ENCODE data around the gene ARL15. TPM values are rescaled to one million over a fixed set of nuclear protein-coding genes. Genes with fewer than 3 reads are reported as not detected.

The ARL15 gene
- total and polyA plus RNA-seq, 4 donors = 5.0 to 24.8 (median 13.3) TPM

DNA sequence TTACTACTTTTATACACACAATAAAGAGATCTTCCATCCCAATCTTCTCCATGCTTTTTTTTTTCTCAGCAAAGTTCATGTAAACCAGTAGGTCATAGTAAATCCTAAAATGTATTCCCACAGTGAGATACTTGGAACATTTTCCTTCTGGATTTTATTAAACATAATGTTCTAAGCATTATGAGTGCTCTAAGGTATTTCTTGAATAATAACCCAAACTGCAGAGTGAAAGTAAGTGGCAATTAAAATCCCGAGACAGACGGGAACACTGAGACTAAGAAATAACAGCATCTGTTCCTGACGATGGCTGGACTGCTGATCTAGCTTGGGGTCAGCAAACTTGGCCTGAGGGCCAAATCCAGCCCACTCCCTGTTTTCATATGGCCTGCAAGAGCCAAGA is 359.8 kb downstream of the ARL15 start:
- Histone ChIP-seq H3K27ac (ENCODE audit: low read depth in 1 of 2, low read length in 2 of 2) (no peak overlapping the region), H3K9ac (ENCODE audit: low read depth in 1 of 2, low read length in 2 of 2) (no peak overlapping the region), H3K36me3 (ENCODE audit: control insufficient read depth in 4 of 4, insufficient read depth in 3 of 4, low read depth in 1 of 4, low read length in 3 of 4) (no peaks in the 10 kb centered on the region), H3K27me3 (ENCODE audit: control insufficient read depth in 4 of 4, insufficient read depth in 4 of 4, low read length in 3 of 4) (no peaks in the 10 kb centered on the region), H3K4me3 (ENCODE audit: low read depth in 1 of 3, low read length in 3 of 3) (no peak overlapping the region), H3K9me3 (ENCODE audit: control insufficient read depth in 4 of 4, low read length in 3 of 4) (no peaks in the 10 kb centered on the region), H3K4me1 (ENCODE audit: control insufficient read depth in 4 of 4, insufficient read depth in 4 of 4, low read length in 3 of 4) (no peaks in the 10 kb centered on the region)
- WGBS = 95% methylated on average over 3 of the region's 3 CpGs
- no peak for TF ChIP-seq RXRA (IDR thresholded peaks at IDR 0.05)
- no peak for TF ChIP-seq HNF4G (IDR thresholded peaks at IDR 0.05)
- no peak for DNase-seq (ENCODE audit: low spot score)

DNA sequence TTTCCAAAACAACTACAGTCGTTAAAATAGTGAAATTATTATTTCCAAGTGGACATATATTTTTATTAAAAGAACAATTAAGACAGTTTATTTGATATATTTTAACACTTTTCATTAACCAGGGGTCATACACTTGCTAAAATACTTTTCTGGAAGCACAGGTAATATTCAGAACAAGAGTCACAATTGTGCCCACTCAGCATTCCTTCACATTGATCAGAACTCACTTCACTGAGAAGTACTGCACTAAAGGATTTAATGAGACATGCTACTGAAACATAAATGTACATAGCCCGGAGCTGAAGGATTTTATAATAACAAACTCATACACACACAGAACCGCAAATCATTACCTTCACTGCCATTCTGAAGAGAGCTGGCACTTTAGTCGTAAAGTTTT is 361.8 kb downstream of the ARL15 start:
- Histone ChIP-seq H3K4me3 (ENCODE audit: low read depth in 1 of 3, low read length in 3 of 3) (no peak overlapping the region), H3K27ac (ENCODE audit: low read depth in 1 of 2, low read length in 2 of 2) (no peak overlapping the region), H3K9ac (ENCODE audit: low read depth in 1 of 2, low read length in 2 of 2) (no peak overlapping the region), H3K36me3 (ENCODE audit: control insufficient read depth in 4 of 4, insufficient read depth in 3 of 4, low read depth in 1 of 4, low read length in 3 of 4) (no peaks in the 10 kb centered on the region), H3K27me3 (ENCODE audit: control insufficient read depth in 4 of 4, insufficient read depth in 4 of 4, low read length in 3 of 4) (no peaks in the 10 kb centered on the region), H3K9me3 (ENCODE audit: control insufficient read depth in 4 of 4, low read length in 3 of 4) (no peaks in the 10 kb centered on the region), H3K4me1 (ENCODE audit: control insufficient read depth in 4 of 4, insufficient read depth in 4 of 4, low read length in 3 of 4) (no peaks in the 10 kb centered on the region)
- 96% methylated on average over 4 of the region's 4 CpGs for WGBS
- TF ChIP-seq JUND (IDR thresholded peaks at IDR 0.05) (no peak), HNF4G (IDR thresholded peaks at IDR 0.05) (no peak), GABPA (IDR thresholded peaks at IDR 0.05 in 1 of 2, conservative IDR thresholded peaks at IDR 0.05 in 1 of 2) (no peak), FOXA2 (IDR thresholded peaks at IDR 0.05) (no peak), RAD21 (IDR thresholded peaks at IDR 0.05) (no peak)
- TF ChIP-seq, protein P1, sequence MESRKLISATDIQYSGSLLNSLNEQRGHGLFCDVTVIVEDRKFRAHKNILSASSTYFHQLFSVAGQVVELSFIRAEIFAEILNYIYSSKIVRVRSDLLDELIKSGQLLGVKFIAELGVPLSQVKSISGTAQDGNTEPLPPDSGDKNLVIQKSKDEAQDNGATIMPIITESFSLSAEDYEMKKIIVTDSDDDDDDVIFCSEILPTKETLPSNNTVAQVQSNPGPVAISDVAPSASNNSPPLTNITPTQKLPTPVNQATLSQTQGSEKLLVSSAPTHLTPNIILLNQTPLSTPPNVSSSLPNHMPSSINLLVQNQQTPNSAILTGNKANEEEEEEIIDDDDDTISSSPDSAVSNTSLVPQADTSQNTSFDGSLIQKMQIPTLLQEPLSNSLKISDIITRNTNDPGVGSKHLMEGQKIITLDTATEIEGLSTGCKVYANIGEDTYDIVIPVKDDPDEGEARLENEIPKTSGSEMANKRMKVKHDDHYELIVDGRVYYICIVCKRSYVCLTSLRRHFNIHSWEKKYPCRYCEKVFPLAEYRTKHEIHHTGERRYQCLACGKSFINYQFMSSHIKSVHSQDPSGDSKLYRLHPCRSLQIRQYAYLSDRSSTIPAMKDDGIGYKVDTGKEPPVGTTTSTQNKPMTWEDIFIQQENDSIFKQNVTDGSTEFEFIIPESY (IDR thresholded peaks at IDR 0.05) = no peak
- TF ChIP-seq, protein P2, sequence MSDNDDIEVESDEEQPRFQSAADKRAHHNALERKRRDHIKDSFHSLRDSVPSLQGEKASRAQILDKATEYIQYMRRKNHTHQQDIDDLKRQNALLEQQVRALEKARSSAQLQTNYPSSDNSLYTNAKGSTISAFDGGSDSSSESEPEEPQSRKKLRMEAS (IDR thresholded peaks at IDR 0.05) = no peak
- DNase-seq (ENCODE audit: low spot score) = no peak

DNA sequence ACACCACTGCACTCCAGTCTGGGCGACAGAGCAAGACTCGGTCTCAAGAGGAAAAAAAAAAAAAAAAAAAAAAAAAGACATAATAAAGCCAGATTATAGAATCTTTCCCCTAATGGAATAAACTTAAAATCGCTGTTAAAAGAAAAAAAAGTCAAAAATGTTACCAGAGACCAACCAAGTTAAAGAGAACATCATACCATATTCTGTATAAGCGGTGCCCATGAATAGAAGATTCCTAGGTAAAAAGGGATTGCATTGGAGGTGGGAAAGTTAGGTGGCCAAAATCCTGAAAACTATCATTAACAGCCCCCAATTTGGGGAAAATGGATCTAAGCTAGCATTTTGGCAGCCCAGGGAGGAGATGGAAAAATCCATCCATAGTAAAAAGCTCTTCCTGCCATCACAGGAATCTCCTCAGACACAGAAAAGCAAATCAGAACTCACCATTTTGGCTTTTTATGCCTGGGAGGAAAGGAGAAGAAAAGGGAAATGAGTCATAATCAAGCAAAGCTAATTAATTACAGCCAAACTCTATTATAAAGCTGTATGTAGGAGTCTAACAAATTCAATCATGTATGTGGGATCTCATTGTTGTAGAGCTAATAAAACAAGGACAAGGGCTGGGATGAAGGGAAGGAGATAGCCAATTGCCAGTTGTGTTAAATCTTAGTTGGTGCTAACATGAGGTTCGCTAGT is 363.8 kb downstream of the ARL15 start:
- TF ChIP-seq YY1 (IDR thresholded peaks at IDR 0.05) (no peak), TAF1 (conservative IDR thresholded peaks at IDR 0.05) (no peak), HNF4A (conservative IDR thresholded peaks at IDR 0.05) (no peak), NR2F2 (IDR thresholded peaks at IDR 0.05) (no peak), RAD21 (IDR thresholded peaks at IDR 0.05) (no peak), EGR1 (IDR thresholded peaks at IDR 0.05; ENCODE audit: low read depth in 2 of 2) (no peak), RXRA (IDR thresholded peaks at IDR 0.05) (no peak), JUND (IDR thresholded peaks at IDR 0.05) (no peak)
- TF ChIP-seq, protein P3, sequence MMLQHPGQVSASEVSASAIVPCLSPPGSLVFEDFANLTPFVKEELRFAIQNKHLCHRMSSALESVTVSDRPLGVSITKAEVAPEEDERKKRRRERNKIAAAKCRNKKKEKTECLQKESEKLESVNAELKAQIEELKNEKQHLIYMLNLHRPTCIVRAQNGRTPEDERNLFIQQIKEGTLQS (IDR thresholded peaks at IDR 0.05) = no peak
- TF ChIP-seq, protein P4, sequence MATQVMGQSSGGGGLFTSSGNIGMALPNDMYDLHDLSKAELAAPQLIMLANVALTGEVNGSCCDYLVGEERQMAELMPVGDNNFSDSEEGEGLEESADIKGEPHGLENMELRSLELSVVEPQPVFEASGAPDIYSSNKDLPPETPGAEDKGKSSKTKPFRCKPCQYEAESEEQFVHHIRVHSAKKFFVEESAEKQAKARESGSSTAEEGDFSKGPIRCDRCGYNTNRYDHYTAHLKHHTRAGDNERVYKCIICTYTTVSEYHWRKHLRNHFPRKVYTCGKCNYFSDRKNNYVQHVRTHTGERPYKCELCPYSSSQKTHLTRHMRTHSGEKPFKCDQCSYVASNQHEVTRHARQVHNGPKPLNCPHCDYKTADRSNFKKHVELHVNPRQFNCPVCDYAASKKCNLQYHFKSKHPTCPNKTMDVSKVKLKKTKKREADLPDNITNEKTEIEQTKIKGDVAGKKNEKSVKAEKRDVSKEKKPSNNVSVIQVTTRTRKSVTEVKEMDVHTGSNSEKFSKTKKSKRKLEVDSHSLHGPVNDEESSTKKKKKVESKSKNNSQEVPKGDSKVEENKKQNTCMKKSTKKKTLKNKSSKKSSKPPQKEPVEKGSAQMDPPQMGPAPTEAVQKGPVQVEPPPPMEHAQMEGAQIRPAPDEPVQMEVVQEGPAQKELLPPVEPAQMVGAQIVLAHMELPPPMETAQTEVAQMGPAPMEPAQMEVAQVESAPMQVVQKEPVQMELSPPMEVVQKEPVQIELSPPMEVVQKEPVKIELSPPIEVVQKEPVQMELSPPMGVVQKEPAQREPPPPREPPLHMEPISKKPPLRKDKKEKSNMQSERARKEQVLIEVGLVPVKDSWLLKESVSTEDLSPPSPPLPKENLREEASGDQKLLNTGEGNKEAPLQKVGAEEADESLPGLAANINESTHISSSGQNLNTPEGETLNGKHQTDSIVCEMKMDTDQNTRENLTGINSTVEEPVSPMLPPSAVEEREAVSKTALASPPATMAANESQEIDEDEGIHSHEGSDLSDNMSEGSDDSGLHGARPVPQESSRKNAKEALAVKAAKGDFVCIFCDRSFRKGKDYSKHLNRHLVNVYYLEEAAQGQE (IDR thresholded peaks at IDR 0.05) = no peak
- no peaks in the 10 kb centered on the region for H3K4me1 ChIP-seq (ENCODE audit: control insufficient read depth in 4 of 4, insufficient read depth in 4 of 4, low read length in 3 of 4)
- WGBS = 96% methylated on average over 5 of the region's 5 CpGs

More for the DNA sequence above, 363.8 kb downstream of the ARL15 start:
- no peaks in the 10 kb centered on the region for H3K27me3 ChIP-seq (ENCODE audit: control insufficient read depth in 4 of 4, insufficient read depth in 4 of 4, low read length in 3 of 4)
- H3K27ac ChIP-seq (ENCODE audit: low read depth in 1 of 2, low read length in 2 of 2) = no peak overlapping the region
- no peak overlapping the region for H3K4me3 ChIP-seq (ENCODE audit: low read depth in 1 of 3, low read length in 3 of 3)
- H3K36me3 ChIP-seq (ENCODE audit: control insufficient read depth in 4 of 4, insufficient read depth in 3 of 4, low read depth in 1 of 4, low read length in 3 of 4) = no peaks in the 10 kb centered on the region
- no peak overlapping the region for H3K9ac ChIP-seq (ENCODE audit: low read depth in 1 of 2, low read length in 2 of 2)
- DNase-seq (ENCODE audit: low spot score) = no peak
- H3K9me3 ChIP-seq (ENCODE audit: control insufficient read depth in 4 of 4, low read length in 3 of 4) = no peaks in the 10 kb centered on the region

Data from liver (tissue), 9 donors.